HL-60 (cell line): ENCODE results near the gene BLOC1S5.

ENCODE experiments used
- DNase-seq, 2 experiments: peaks; one replicate each; pipeline ENCODE4 v3.0.0-alpha.2; 2010 to 2020; ENCODE audit warnings: low read depth in 1 of 2, low spot score in 1 of 2
- H3K27ac ChIP-seq: fragments of 250-450 bp; sonication (Bioruptor Pico); replicated peaks from 2 replicates; pipeline ENCODE4 v1.5.1; 2020; ENCODE audit warnings: mild to moderate bottlenecking, moderate library complexity
- H3K27me3 ChIP-seq: fragments of 250-450 bp; sonication (Bioruptor Pico); 2 replicates; pipeline ENCODE4 v1.5.1; 2021; ENCODE audit warnings: mild to moderate bottlenecking, moderate library complexity; ENCODE audit not compliant: insufficient read depth, poor library complexity, severe bottlenecking
- H3K4me3 ChIP-seq: replicated peaks from 2 replicates; pipeline ENCODE4 v1.5.1; 2011; ENCODE audit warnings: mild to moderate bottlenecking, control low read depth, low read length; ENCODE audit not compliant: insufficient read depth
- GABPA ChIP-seq: IDR thresholded peaks from 2 replicates; pipeline ENCODE4 v1.6.1; 2012; ENCODE audit warnings: low read depth
- POLR2AphosphoS5 ChIP-seq: IDR thresholded peaks from 2 replicates; pipeline ENCODE4 v1.6.1; 2012; ENCODE audit warnings: low read depth
- REST ChIP-seq: IDR thresholded peaks from 2 replicates; pipeline ENCODE4 v1.6.1; 2012; ENCODE audit warnings: low read depth; ENCODE audit not compliant: insufficient replicate concordance
- SPI1 ChIP-seq: IDR thresholded peaks from 2 replicates; pipeline ENCODE4 v1.6.1; 2012; ENCODE audit warnings: low read depth, mild to moderate bottlenecking, borderline replicate concordance
- TF ChIP-seq, protein P1 (sequence below): IDR thresholded peaks from one replicate; pipeline ENCODE4 v1.5.1; 2011; ENCODE audit warnings: low read length, control low read depth, inconsistent platforms; ENCODE audit not compliant: insufficient read depth

BLOC1S5 gene

DNA sequence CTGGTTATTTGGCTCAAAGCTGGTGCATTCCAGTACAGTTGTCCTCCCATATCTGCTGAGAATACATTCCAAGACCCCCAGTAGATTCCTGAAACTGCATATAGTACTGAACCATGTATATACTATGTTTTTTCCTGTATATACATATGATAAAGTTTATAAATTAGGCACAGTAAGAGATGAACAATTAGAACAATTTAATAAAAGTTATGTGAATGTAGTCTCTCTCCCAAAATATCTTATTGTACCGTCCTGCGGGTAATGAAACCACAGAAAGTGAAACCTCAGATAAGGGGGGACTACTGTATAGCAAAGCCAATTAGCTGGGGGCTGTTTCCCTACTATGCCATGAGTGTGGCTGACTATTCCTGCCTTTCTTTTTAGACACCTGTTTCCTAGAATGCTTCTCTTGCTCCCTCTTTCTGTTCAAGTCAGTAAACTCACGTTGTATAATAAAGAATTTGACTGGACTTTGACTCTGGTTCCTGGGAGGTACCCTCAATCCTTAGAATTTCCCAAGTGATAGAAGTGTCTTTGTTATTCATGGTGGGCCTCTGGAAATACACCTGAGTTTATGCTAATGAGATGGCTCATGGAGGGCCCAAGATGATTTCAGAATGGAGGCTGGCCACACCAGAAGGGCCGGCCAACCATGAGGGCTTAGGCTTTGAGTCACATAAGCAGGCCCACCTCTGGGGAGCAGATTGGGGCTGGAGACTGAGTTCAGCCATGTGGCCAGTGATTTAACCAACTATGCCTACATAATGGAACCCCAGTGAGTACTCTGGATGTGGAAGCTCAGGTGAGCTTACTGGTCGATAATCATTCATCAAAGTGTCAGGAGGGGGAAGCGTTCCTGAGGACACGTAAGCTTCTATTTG is 689 bp upstream of the BLOC1S5 start:
- Histone ChIP-seq H3K27ac (peak overlapping the region; percentile 81), H3K27me3 (no peaks in the 10 kb centered on the region), H3K4me3 (peak overlapping the region; percentile 95)
- no peak for DNase-seq
- TF ChIP-seq POLR2AphosphoS5 (no peak), SPI1 (no peak), REST (peak; percentile 41), GABPA (no peak)
- TF ChIP-seq, protein P1, sequence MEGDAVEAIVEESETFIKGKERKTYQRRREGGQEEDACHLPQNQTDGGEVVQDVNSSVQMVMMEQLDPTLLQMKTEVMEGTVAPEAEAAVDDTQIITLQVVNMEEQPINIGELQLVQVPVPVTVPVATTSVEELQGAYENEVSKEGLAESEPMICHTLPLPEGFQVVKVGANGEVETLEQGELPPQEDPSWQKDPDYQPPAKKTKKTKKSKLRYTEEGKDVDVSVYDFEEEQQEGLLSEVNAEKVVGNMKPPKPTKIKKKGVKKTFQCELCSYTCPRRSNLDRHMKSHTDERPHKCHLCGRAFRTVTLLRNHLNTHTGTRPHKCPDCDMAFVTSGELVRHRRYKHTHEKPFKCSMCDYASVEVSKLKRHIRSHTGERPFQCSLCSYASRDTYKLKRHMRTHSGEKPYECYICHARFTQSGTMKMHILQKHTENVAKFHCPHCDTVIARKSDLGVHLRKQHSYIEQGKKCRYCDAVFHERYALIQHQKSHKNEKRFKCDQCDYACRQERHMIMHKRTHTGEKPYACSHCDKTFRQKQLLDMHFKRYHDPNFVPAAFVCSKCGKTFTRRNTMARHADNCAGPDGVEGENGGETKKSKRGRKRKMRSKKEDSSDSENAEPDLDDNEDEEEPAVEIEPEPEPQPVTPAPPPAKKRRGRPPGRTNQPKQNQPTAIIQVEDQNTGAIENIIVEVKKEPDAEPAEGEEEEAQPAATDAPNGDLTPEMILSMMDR: no peak

DNA sequence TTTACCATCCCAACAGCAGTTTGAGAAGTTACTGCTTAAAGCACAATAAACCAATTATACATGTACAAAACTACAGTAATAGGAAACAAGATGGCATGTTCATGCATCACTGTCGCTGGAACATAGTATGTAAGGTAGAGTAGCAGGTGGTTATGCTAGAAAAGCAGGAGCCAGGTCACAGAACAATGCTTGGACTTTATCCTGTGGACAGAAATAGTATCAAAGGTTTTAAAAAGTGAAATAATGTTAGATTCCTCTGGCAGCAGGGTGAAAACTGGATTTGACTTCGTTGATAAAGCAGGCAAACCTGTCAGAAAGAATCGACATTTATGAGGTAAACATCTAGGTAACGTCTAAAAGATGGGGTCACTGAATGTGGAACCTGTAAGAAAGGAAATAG is 2.5 kb downstream of the BLOC1S5 start:
- H3K27ac ChIP-seq: no peak overlapping the region
- TF ChIP-seq GABPA: no peak
- TF ChIP-seq SPI1: no peak
- TF ChIP-seq, protein P1: no peak
- no peak for TF ChIP-seq POLR2AphosphoS5
- TF ChIP-seq REST: no peak
- no peaks in the 10 kb centered on the region for H3K27me3 ChIP-seq
- no peak for DNase-seq
- no peak overlapping the region for H3K4me3 ChIP-seq

GRCh38 chr6:8060346-8060745 is 3.8 kb downstream of the BLOC1S5 start:
- Histone ChIP-seq H3K27me3 (no peaks in the 10 kb centered on the region), H3K4me3 (no peak overlapping the region), H3K27ac (no peak overlapping the region)
- no peak for DNase-seq
- TF ChIP-seq POLR2AphosphoS5 (no peak), REST (no peak)
